Neural progenitor cell (in vitro differentiated cells): ENCODE results near the gene DTYMK. TPM values are rescaled to one million over a fixed set of nuclear protein-coding genes. Genes with fewer than 3 reads are reported as not detected.

Experiments used
- DNase-seq: peaks from one replicate; pipeline ENCODE4 v3.0.0-alpha.2; 2016; ENCODE audit warnings: low spot score
- H2AFZ ChIP-seq: fragments of 200-600 bp; sonication (generic); replicated peaks from 2 replicates; pipeline ENCODE4 v1.6.1; 2016; ENCODE audit warnings: antibody characterized with exemption
- H3F3A ChIP-seq: fragments of 200-600 bp; sonication (generic); 2 replicates; pipeline ENCODE4 v1.6.1; 2016; ENCODE audit warnings: antibody characterized with exemption, low read depth
- H3K27ac ChIP-seq: fragments of 200-600 bp; sonication (generic); 2 replicates; pipeline ENCODE4 v1.5.1; 2016; ENCODE audit warnings: mild to moderate bottlenecking
- H3K27me3 ChIP-seq: fragments of 200-600 bp; sonication (generic); 2 replicates; pipeline ENCODE4 v1.6.1; 2016; ENCODE audit warnings: mild to moderate bottlenecking, moderate library complexity
- H3K36me3 ChIP-seq: fragments of 200-600 bp; sonication (generic); 2 replicates; pipeline ENCODE4 v1.5.1; 2016
- H3K4me1 ChIP-seq: fragments of 200-600 bp; sonication (generic); 2 replicates; pipeline ENCODE4 v1.6.1; 2016; ENCODE audit warnings: mixed run types
- H3K4me2 ChIP-seq: fragments of 200-600 bp; sonication (generic); 2 replicates; pipeline ENCODE4 v1.6.1; 2016
- H3K4me3 ChIP-seq: fragments of 200-600 bp; sonication (generic); 2 replicates; pipeline ENCODE4 v1.5.1; 2016
- H3K79me2 ChIP-seq: fragments of 200-600 bp; sonication (generic); 2 replicates; pipeline ENCODE4 v1.6.1; 2016; ENCODE audit warnings: low read depth
- H3K9ac ChIP-seq: fragments of 200-600 bp; sonication (generic); 2 replicates; pipeline ENCODE4 v1.6.1; 2016
- H3K9me3 ChIP-seq: fragments of 200-600 bp; sonication (generic); 2 replicates; pipeline ENCODE4 v1.5.1; 2016; ENCODE audit warnings: low read depth
- H4K20me1 ChIP-seq: fragments of 200-600 bp; sonication (generic); 2 replicates; pipeline ENCODE4 v1.6.1; 2016; ENCODE audit warnings: low read depth
- H3K27ac Mint-ChIP-seq: 3 replicates; pipeline ENCODE4 v1.8.0; 2021; ENCODE audit warnings: mixed read lengths
- H3K27me3 Mint-ChIP-seq: 2 replicates; pipeline ENCODE4 v1.8.0; 2022; ENCODE audit warnings: low read depth, mild to moderate bottlenecking, inconsistent platforms, moderate library complexity, mixed read lengths; ENCODE audit not compliant: insufficient read depth
- H3K36me3 Mint-ChIP-seq: 3 replicates; pipeline ENCODE4 v1.8.0; 2021; ENCODE audit warnings: mixed read lengths
- H3K4me1 Mint-ChIP-seq: 3 replicates; pipeline ENCODE4 v1.8.0; 2021; ENCODE audit warnings: mixed read lengths
- H3K4me3 Mint-ChIP-seq: 3 replicates; pipeline ENCODE4 v1.8.0; 2021; ENCODE audit warnings: mild to moderate bottlenecking, moderate library complexity, mixed read lengths
- H3K9me3 Mint-ChIP-seq: 3 replicates; pipeline ENCODE4 v1.8.0; 2020; ENCODE audit warnings: mixed read lengths
- CTCF ChIP-seq: fragments of 200-600 bp; sonication (generic); IDR thresholded peaks from 2 replicates; pipeline ENCODE4 v1.5.1; 2017; ENCODE audit warnings: antibody characterized with exemption, mild to moderate bottlenecking
- EZH2 ChIP-seq: fragments of 200-600 bp; sonication (generic); IDR thresholded peaks from 2 replicates; pipeline ENCODE4 v1.6.1; 2017; ENCODE audit warnings: antibody characterized with exemption, mild to moderate bottlenecking, moderate library complexity
- EZH2phosphoT487 ChIP-seq: fragments of 200-600 bp; sonication (generic); IDR thresholded peaks from 2 replicates; pipeline ENCODE4 v1.6.1; 2017; ENCODE audit warnings: antibody characterized with exemption
- total RNA-seq: library from RNA; depleted of rRNA; stranded (reverse); fragments of >200 nt; gene quantifications from 2 replicates; pipeline ENCODE4 v1.2.3, GENCODE V29; 2015; ENCODE audit warnings: low replicate concordance

Gene DTYMK, protein sequence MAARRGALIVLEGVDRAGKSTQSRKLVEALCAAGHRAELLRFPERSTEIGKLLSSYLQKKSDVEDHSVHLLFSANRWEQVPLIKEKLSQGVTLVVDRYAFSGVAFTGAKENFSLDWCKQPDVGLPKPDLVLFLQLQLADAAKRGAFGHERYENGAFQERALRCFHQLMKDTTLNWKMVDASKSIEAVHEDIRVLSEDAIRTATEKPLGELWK
- total RNA-seq: 43.4 and 59.9 TPM in 2 replicates

GRCh38 chr2:241686650-241687425 lies at the start of gene DTYMK:
TSS of gene DTYMK (minus strand) at chr2:241686815. CDS start at chr2:241686783, 32 bp downstream.
- Mint-ChIP-seq H3K27me3 (peaks cover 2% of the 10 kb centered on the region), H3K4me3 (peak within 1 kb of the TSS; percentile 96), H3K4me1 (peaks cover 22% of the 10 kb centered on the region), H3K9me3 (no peaks in the 10 kb centered on the region), H3K27ac (peak within 1 kb of the TSS; percentile 85), H3K36me3 (peaks cover 21% of the 10 kb centered on the region)
- peak within 1 kb of the TSS; percentile 91 for H3K4me3 ChIP-seq
- peaks cover 13% of the 10 kb centered on the region for H3K36me3 ChIP-seq
- H3K9ac ChIP-seq: peak within 1 kb of the TSS; percentile 82
- H3K27me3 ChIP-seq: no peaks in the 10 kb centered on the region
- peak; percentile 98 for DNase-seq
- H3K27ac ChIP-seq: no peak within 1 kb of the TSS
- H3K4me2 ChIP-seq: peak within 1 kb of the TSS; percentile 96
- peaks cover 4% of the 10 kb centered on the region for H3K4me1 ChIP-seq
- no peaks in the 10 kb centered on the region for H3K9me3 ChIP-seq
- TF ChIP-seq EZH2 (no peak), EZH2phosphoT487 (no peak), CTCF (no peak)
- H3K79me2 ChIP-seq: peaks cover 61% of the 10 kb centered on the region
- H4K20me1 ChIP-seq: no peaks in the 10 kb centered on the region
- H3F3A ChIP-seq: no peaks in the 10 kb centered on the region
- H2AFZ ChIP-seq: peak within 1 kb of the TSS; percentile 71

GRCh38 chr2:241736111-241736510 lies 49.5 kb upstream of the DTYMK start:
- DNase-seq: no peak
- TF ChIP-seq CTCF (no peak), EZH2 (no peak), EZH2phosphoT487 (no peak)
- H4K20me1 ChIP-seq: peaks cover 7% of the 10 kb centered on the region
- no peaks in the 10 kb centered on the region for H3K79me2 ChIP-seq
- no peak overlapping the region for H3K27ac ChIP-seq
- H3K27me3 ChIP-seq: no peaks in the 10 kb centered on the region
- no peaks in the 10 kb centered on the region for H3K36me3 ChIP-seq
- Mint-ChIP-seq H3K9me3 (peaks cover 3% of the 10 kb centered on the region), H3K4me3 (peak overlapping the region; percentile 87), H3K4me1 (peaks cover 3% of the 10 kb centered on the region), H3K36me3 (no peaks in the 10 kb centered on the region), H3K27ac (no peak overlapping the region), H3K27me3 (peaks cover 2% of the 10 kb centered on the region)
- H3K9ac ChIP-seq: no peak overlapping the region
- no peaks in the 10 kb centered on the region for H3K9me3 ChIP-seq
- H3F3A ChIP-seq: no peaks in the 10 kb centered on the region
- no peak overlapping the region for H2AFZ ChIP-seq
- H3K4me3 ChIP-seq: no peak overlapping the region
- no peaks in the 10 kb centered on the region for H3K4me1 ChIP-seq
- H3K4me2 ChIP-seq: no peak overlapping the region

DNA sequence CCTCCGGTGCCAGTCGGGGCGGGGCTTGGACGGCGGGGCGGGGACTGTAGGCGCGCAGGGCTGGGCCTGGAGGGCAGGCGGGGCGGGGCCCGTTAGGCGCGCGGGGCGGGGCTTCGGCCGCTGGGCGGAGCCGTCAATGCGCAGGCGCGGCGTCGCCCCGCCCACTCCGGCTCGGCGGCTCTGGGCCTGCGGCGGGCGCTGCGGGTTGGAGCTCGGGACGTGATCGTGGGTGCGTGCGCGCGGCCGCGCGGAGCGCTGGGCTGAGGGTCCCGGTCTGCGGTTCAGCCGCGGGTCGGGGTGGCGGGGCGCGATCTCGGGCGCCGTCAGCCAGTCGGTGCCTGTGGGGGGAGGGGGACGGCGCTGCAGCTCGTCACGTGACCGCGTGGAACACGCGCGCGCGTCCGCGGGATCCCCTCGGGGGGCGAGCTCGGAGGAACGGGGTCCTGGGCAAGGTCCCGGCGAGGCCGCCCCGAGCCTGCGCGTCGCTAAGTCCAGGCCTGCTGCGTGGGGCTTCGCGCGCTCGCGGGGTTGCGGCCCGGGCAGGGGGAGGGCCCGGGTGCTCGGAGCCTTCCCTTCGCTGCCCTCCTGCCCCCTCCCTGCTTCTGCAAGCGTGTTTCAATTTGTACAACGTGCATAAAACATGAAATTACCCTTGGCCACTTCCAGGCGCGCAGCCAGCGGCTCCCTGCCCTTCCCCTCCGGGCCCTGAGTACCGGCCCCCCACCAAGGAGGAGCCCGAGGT lies 48.0 kb upstream of the DTYMK start, which contains the start of gene D2HGDH:
D2HGDH (plus strand) TSS at position 164 of the 742 bp plus-strand sequence. CDS start 595 bp downstream, outside the sequence.
- H3K4me2 ChIP-seq: peak within 1 kb of the TSS; percentile 91
- Mint-ChIP-seq H3K4me1 (peaks cover 3% of the 10 kb centered on the region), H3K4me3 (peak within 1 kb of the TSS; percentile 87), H3K36me3 (no peaks in the 10 kb centered on the region), H3K27me3 (peaks cover 2% of the 10 kb centered on the region), H3K27ac (no peak within 1 kb of the TSS), H3K9me3 (peaks cover 3% of the 10 kb centered on the region)
- no peaks in the 10 kb centered on the region for H3F3A ChIP-seq
- H3K9me3 ChIP-seq: no peaks in the 10 kb centered on the region
- no peaks in the 10 kb centered on the region for H3K36me3 ChIP-seq
- H4K20me1 ChIP-seq: peaks cover 7% of the 10 kb centered on the region
- TF ChIP-seq CTCF (no peak), EZH2 (no peak), EZH2phosphoT487 (no peak)
- peak within 1 kb of the TSS; percentile 39 for H3K9ac ChIP-seq
- H2AFZ ChIP-seq: peak within 1 kb of the TSS; percentile 93
- H3K4me3 ChIP-seq: peak within 1 kb of the TSS; percentile 68
- no peaks in the 10 kb centered on the region for H3K79me2 ChIP-seq
- H3K4me1 ChIP-seq: no peaks in the 10 kb centered on the region
- DNase-seq: peak; percentile 95
- H3K27me3 ChIP-seq: no peaks in the 10 kb centered on the region
- H3K27ac ChIP-seq: no peak within 1 kb of the TSS
